Activated T-cell treated with anti-CD3 and anti-CD28 coated beads, Interleukin-2, amount 50 U/mL, for 72 hours (primary cell): Measurements from ENCODE around the gene RBBP8NL. TPM values are rescaled to one million over a fixed set of nuclear protein-coding genes. Genes with fewer than 3 reads are reported as not detected.

ENCODE experiments used
- ATAC-seq, 2 donors: fragments of 150-1000 bp; cut with Tn5 transposase; replicated peaks in 1 of 2; 2 replicates each; pipeline ENCODE4 v1.10.0; 2021; ENCODE audit warnings: moderate library complexity in 2 of 2, mild to moderate bottlenecking in 1 of 2
- DNase-seq, 2 donors: peaks; one replicate each; pipeline ENCODE4 v3.0.0; 2021 to 2022; ENCODE audit warnings: mixed read lengths in 1 of 2
- H3K27ac Mint-ChIP-seq: one replicate; pipeline ENCODE4 v1.8.0; 2022; ENCODE audit warnings: mild to moderate bottlenecking, moderate library complexity, mixed read lengths
- H3K27me3 Mint-ChIP-seq: one replicate; pipeline ENCODE4 v1.8.0; 2022; ENCODE audit warnings: low read depth, mixed read lengths
- H3K36me3 Mint-ChIP-seq, 2 donors: one replicate each; pipeline ENCODE4 v1.8.0; 2022; ENCODE audit warnings: mixed read lengths in 2 of 2, mild to moderate bottlenecking in 1 of 2; ENCODE audit not compliant: insufficient read depth in 2 of 2
- H3K4me1 Mint-ChIP-seq: one replicate; pipeline ENCODE4 v1.8.0; 2022; ENCODE audit warnings: low read depth, mixed read lengths
- H3K4me3 Mint-ChIP-seq, 2 donors: one replicate each; pipeline ENCODE4 v1.8.0; 2022; ENCODE audit warnings: mild to moderate bottlenecking in 2 of 2, mixed read lengths in 2 of 2, moderate library complexity in 2 of 2
- H3K9me3 Mint-ChIP-seq, 2 donors: one replicate each; pipeline ENCODE4 v1.8.0; 2022; ENCODE audit warnings: mixed read lengths in 2 of 2
- total RNA-seq, 2 donors: library from RNA; stranded (reverse); gene quantifications; one replicate each; pipeline ENCODE4 v1.2.3, GENCODE V29; 2022

Gene RBBP8NL
- total RNA-seq, 2 donors from 2014 or later: not detected

DNA sequence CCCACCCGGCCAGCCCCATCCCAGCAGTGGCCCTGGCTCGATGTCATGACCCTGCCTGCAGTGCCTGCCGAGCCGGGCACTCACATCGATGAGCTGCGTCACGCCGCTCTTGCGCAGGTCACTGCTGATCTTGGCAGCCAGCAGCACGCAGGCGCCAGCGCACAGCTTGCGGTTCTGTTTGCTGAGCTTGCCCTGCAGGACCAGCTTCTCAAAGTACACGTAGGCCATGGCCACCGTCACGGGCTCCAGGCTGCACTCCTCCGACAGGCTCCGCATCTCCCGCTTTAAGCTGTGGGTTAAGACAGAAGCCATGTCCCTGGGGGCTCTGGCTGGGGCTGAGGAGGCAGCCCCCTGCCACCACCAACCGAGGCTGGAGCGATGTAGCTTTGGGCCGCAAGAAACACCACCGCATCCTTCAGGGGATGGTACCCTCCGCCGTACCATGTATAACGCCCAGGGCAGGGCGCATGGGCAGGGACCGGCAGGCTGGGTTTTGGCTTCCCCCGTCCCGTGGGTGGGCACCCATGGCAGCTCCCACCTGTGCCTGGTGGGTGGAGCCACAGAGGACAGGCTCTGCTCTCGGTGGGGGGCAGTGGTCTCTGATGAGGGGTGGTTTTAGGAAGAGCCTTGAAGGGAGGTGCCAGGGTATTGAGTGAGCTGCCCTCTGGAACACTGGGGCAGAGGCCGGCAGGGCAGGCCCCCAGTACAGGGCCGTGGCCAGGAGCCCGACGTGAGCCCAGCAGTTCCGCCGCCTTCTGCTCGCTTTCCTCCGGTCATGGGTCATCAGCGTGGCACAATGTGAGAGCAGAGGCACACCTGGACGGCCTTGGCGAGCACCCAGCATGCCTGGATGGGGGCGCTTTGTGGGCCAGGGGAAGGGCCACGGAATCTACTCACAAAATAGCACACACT lies 35.9 kb downstream of the RBBP8NL start:
- H3K4me1 Mint-ChIP-seq: peaks cover 29% of the 10 kb centered on the region
- H3K36me3 Mint-ChIP-seq: peaks cover 8 to 27% of the 10 kb centered on the region in 2 donors
- no peaks in the 10 kb centered on the region for H3K27me3 Mint-ChIP-seq
- ATAC-seq (no peak), DNase-seq (no peak)
- H3K4me3 Mint-ChIP-seq: no peak overlapping the region
- H3K9me3 Mint-ChIP-seq: no peaks in the 10 kb centered on the region
- H3K27ac Mint-ChIP-seq: no peak overlapping the region

DNA sequence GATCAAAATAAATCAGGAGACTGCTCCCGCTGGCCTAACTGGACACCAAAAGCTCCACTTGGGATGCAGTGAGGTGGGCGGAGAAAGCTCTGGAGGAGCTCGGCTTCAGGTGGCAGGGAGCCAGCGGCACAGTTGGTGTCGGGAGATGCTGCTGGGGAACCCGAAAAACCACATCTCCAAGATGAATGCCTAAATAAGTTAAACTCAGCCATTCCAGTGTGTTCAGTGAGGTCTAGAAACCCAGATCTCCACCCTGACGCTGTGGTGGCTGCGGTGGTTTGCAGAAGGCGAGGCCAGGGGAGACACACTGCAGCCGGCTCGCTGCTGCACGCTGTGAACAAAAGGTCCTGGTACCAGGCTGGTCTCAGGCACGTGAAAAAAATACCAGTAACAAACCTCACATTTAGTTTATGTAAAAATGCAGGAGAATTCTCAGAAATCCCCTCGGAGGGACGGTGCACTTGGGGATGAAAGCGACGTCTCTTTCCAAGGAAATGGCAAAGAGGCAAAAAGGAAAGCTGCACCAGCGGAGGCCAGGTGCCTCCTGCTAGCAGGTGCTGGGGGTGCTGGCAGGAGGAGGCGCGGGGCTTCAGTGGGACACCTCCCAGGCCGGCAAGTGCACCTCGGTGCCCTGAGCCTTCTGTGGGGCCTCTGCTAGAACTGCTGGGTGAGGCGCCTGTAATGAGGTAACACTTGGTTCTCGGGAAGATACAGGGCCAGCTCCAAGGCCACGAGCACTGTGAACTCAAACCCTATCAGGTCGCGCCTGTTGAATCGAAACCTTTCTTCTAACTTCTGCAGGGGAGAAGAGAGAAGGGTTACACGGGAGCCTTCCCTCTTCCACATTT lies 36.8 kb downstream of the RBBP8NL start:
- H3K4me3 Mint-ChIP-seq: no peak overlapping the region
- H3K36me3 Mint-ChIP-seq: peaks cover 8 to 27% of the 10 kb centered on the region in 2 donors

GRCh38 chr20:62389601-62390087 lies 37.7 kb downstream of the RBBP8NL start:
- Mint-ChIP-seq H3K27me3 (no peaks in the 10 kb centered on the region), H3K36me3 (peaks cover 8 to 30% of the 10 kb centered on the region in 2 donors), H3K4me3 (no peak overlapping the region), H3K4me1 (peaks cover 46% of the 10 kb centered on the region), H3K9me3 (no peaks in the 10 kb centered on the region), H3K27ac (peak overlapping the region; percentile 55)
- DNase-seq: no peak
- no peak for ATAC-seq

More for the DNA sequence above, 36.8 kb downstream of the RBBP8NL start:
- Mint-ChIP-seq H3K4me1 (peaks cover 37% of the 10 kb centered on the region), H3K27ac (peak overlapping the region; percentile 55), H3K27me3 (no peaks in the 10 kb centered on the region), H3K9me3 (no peaks in the 10 kb centered on the region)
- no peak for ATAC-seq
- DNase-seq: no peak

DNA sequence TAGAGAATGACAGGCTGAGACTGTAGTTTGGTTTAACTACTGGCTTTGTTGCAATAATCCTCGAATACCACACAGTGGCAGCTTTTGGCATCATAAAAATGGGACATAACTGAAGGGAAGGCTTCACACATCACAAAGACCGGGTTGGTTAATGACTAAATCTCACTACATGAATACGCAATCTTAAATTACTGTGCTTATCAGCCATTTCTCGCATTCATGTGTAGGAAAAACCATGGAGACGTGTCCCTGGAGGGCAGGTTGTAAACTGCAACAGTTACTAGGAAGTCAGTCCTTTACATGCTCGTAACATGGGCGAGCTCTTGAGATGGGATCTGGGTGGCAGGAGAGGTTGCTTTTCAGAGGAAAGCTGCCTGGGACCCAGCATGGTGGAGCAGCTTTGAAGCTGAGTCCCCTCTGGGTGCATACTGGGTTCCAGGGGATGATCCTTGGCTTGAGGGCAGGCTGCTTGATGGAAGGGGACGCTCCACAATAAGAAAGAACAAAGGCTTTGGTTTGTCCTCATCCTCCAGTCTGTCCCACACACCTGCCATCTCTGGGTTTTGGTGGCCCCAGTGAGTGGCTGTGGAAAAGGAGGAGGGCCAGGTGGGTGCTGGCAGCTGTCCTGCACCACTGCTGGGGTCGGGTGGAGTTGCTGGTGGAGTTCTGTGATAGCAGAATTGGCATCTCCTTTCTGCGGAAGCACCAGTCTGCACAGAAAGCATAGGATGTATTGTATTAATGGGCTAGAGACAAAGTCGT lies 38.3 kb downstream of the RBBP8NL start:
- H3K36me3 Mint-ChIP-seq: peaks cover 8 to 30% of the 10 kb centered on the region in 2 donors
- peak overlapping the region; percentile 87 for H3K27ac Mint-ChIP-seq
- ATAC-seq (no peak), DNase-seq (no peak)
- H3K4me3 Mint-ChIP-seq: peak overlapping the region; percentile 94
- H3K27me3 Mint-ChIP-seq: no peaks in the 10 kb centered on the region
- H3K9me3 Mint-ChIP-seq: no peaks in the 10 kb centered on the region
- H3K4me1 Mint-ChIP-seq: peaks cover 50% of the 10 kb centered on the region

GRCh38 chr20:62387933-62388635 lies 39.3 kb downstream of the RBBP8NL start:
- Mint-ChIP-seq H3K4me1 (peaks cover 55% of the 10 kb centered on the region), H3K36me3 (peaks cover 8 to 30% of the 10 kb centered on the region in 2 donors)

GRCh38 chr20:62387219-62387913 lies 40.0 kb downstream of the RBBP8NL start:
- ATAC-seq (no peak), DNase-seq (no peak)
- Mint-ChIP-seq H3K4me1 (peaks cover 55% of the 10 kb centered on the region), H3K36me3 (peaks cover 10 to 33% of the 10 kb centered on the region in 2 donors), H3K4me3 (peak overlapping the region; percentile 94), H3K27ac (peak overlapping the region; percentile 87), H3K27me3 (no peaks in the 10 kb centered on the region), H3K9me3 (no peaks in the 10 kb centered on the region)

More at GRCh38 chr20:62387933-62388635, 39.3 kb downstream of the RBBP8NL start:
- Mint-ChIP-seq H3K27me3 (no peaks in the 10 kb centered on the region), H3K9me3 (no peaks in the 10 kb centered on the region), H3K4me3 (peak overlapping the region; percentile 94), H3K27ac (peak overlapping the region; percentile 87)
- DNase-seq: no peak
- no peak for ATAC-seq

DNA sequence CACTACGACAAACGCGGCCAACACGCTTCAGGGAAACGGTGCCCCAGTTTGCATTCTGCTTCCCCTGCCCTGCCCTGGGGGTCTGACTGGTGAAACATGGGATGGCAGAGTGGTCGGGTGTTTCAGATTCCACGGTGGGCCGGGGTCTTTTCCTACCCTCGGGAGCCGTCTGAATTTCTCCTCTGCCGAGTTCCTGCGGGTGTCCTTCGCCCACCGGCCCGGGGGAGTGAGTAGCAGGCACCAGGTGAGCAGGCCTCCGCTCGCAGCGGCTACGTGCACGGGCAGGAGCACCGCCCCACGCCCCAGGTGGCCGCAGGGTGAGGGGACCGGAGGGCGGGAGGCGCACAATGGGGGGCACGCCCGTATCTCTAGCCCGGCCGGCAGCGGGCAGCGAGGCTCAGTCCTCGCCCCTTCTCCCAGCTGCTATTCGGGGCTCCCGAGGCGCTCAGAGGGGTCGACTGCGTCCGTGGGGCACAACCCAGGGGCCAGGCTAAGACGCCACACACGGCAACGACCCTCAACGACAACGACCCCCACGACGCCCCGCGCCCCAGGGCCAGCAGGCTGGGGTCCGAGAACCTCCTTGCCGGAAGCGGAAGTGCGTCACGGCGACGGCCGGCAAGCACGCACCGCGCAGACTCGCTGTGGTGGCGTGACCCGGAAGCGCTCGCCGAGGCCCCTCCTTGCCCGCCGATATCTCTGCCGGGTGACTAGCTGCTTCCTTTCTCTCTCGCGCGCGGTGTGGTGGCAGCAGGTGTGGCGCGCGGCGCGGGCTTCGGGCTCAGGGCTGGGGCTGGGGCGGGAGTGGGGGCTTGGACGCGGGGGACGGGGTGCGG lies 40.7 kb downstream of the RBBP8NL start, which contains the start of gene RPS21:
TSS of gene RPS21 (plus strand) at position 721 of the 836 bp plus-strand sequence. CDS start 236 bp downstream, outside the sequence.
- H3K36me3 Mint-ChIP-seq: peaks cover 15 to 40% of the 10 kb centered on the region in 2 donors
- H3K27ac Mint-ChIP-seq: peak within 1 kb of the TSS; percentile 88
- H3K4me3 Mint-ChIP-seq: peak within 1 kb of the TSS; percentile 94
- DNase-seq (peak; percentile 95), ATAC-seq (peak; percentile 95 to 96)
- no peaks in the 10 kb centered on the region for H3K27me3 Mint-ChIP-seq
- H3K4me1 Mint-ChIP-seq: peaks cover 55% of the 10 kb centered on the region
- H3K9me3 Mint-ChIP-seq: peaks cover 4 to 5% of the 10 kb centered on the region in 2 donors

- peaks cover 4 to 5% of the 10 kb centered on the region in 2 donors for H3K9me3 Mint-ChIP-seq
- H3K4me3 Mint-ChIP-seq: no peak overlapping the region
- peaks cover 7 to 17% of the 10 kb centered on the region in 2 donors for H3K36me3 Mint-ChIP-seq
- peak overlapping the region; percentile 50 for H3K27ac Mint-ChIP-seq
- peak; percentile 82 to 83 for DNase-seq
- ATAC-seq: peak; percentile 68 to 73
- H3K4me1 Mint-ChIP-seq: peaks cover 28% of the 10 kb centered on the region
- H3K27me3 Mint-ChIP-seq: no peaks in the 10 kb centered on the region
These were observed 44.8 kb downstream of the RBBP8NL start for GRCh38 chr20:62382306-62383198.

DNA sequence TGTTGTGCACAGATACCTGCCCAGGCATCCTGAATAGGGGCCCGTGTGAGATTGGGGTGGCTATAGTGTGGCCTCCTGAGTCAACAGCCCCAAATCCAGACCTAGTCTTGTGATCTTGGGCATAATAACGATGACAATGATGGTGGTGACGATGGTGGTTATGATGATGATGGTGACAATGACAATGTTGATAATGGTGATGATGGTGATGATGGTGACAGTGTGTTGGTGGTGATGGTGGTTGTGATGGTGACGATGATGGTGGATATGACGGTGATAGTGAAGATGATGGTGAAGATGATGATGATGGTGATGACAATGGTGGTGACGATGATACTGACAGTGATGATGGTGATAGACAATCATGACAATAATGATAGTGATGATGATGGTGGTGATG lies 45.5 kb downstream of the RBBP8NL start:
- Mint-ChIP-seq H3K9me3 (peaks cover 4 to 5% of the 10 kb centered on the region in 2 donors), H3K27ac (no peak overlapping the region), H3K4me3 (no peak overlapping the region), H3K36me3 (peaks cover 7 to 14% of the 10 kb centered on the region in 2 donors), H3K4me1 (peaks cover 26% of the 10 kb centered on the region), H3K27me3 (no peaks in the 10 kb centered on the region)
- ATAC-seq (no peak), DNase-seq (no peak)

DNA sequence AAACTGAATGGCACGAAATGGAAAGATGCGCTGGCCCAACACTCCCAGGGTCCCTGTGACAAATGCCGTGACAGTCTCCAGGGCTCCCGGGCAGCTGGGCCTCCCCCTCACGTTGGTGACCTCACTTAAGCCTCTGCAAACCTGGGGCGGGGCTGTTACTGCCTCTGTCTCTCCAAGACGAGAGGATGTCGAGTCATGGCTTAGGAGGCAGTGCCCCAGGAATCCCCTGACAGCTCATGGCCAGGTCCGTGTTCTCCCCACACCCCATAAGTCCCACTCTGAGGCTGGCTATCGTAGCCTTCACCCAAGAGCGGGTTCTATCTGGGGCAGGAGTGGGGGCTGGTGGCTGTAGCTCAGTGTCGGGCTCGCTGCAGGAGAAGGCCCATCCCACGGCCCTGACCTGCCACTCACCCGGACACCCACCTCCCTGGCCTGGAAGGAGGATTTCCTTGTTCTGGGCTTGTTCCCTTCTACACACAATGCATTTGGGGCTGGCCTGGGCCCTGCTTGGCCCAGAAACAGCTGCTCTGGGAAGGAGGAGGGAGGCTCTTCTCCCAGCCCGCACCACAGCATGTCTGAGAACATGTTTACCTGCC lies 46.0 kb downstream of the RBBP8NL start:
- ATAC-seq: no peak
- Mint-ChIP-seq H3K4me1 (peaks cover 26% of the 10 kb centered on the region), H3K9me3 (peaks cover 4 to 5% of the 10 kb centered on the region in 2 donors), H3K36me3 (peaks cover 7 to 14% of the 10 kb centered on the region in 2 donors), H3K27me3 (no peaks in the 10 kb centered on the region), H3K27ac (no peak overlapping the region), H3K4me3 (no peak overlapping the region)
- no peak for DNase-seq
